Measurements from ENCODE around the gene PPP6R2.

DNA sequence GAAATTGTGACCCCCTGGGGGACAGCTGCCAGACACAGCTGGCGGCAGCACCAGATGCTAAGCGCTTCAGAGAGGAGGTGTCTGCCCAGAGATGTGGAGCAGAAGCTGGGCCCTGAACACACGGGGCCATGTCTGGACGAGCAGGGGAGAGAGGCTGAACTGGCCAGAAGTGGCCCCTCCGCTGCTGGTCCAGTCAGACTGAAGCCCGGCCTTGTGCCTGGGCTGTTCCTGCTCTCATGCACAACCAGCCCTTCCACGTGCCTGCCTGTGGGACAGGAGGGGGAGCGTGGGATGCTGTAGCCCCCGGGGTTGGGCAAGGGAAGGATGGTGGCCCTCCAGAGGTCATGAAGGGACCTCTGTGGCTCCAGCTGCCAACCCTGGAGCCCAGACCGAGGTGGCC lies 140.0 kb downstream of the PPP6R2 start:
- TF ChIP-seq POLR2A (IDR thresholded peaks at IDR 0.05) (no peak), POLR2AphosphoS5 (IDR thresholded peaks at IDR 0.05) (no peak)
